Suppressor macrophage treated with lipopolysaccharide for 1 hour (primary cell): ENCODE measurements around the gene SYTL3.
"Not testable (repeated sequence)": the region's sequence is repeated elsewhere in the genome, so short reads cannot be mapped to it uniquely, and the experiment has no call there.

Experiments used
- DNase-seq, 3 donors: peaks; one replicate each; pipeline ENCODE4 v3.0.0-alpha.2; 2020 to 2022

The SYTL3 gene

DNA sequence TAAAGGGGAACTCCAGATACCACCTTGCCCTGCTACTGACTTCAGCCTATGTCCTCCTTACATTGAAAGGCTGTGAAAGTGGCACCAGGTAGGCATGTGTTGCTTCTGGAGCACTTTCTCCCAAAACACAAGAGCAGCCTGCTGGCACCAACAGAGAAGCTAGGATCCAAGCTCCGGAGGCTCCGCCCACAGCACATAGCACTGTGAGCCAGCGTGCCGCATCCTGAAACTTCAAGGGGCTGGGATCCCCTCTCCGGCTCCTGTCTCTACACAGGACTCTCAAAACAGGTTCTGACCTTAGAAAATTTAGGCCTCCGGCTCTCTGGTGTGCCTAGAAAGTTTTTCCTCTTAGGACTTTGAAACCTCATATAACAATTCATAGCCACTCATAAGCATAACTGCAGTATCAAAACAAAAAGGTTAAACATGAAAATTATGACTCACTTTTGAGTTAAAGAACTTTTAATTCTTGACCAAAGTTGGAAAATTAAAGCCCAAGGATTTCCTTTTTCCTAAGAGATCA is 128.2 kb downstream of the SYTL3 start:
- no peak for DNase-seq

DNA sequence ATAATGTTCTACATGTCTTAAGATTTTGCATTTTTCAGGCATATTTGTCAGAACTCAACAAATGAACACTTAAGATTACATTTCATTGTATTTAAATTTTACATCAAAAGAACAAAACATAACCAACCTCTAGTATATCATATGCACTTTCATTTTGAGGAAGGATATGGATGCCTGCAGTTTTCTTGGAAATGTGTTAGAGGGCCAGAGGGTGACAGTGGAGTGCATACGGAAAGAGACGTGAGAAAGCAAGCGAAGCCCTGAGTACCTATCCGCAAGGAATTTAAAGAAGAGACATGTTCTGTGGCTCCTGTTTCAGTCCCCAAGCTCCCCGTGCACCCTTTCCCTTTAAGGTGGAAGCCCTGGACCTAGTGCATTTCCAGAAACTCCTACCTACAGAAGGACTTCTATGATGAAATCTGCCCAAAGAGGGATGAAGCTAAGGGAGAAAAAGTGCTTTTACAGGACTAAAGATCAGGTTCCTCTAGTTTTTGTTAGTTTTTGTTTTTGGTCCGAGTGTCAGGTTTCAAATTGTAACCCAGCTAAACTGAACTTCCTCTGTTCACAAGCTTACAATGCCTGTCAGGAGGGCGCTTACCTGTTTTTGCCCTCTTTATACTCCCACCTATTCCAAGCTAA is 130.5 kb downstream of the SYTL3 start:
- no peak for DNase-seq

DNA sequence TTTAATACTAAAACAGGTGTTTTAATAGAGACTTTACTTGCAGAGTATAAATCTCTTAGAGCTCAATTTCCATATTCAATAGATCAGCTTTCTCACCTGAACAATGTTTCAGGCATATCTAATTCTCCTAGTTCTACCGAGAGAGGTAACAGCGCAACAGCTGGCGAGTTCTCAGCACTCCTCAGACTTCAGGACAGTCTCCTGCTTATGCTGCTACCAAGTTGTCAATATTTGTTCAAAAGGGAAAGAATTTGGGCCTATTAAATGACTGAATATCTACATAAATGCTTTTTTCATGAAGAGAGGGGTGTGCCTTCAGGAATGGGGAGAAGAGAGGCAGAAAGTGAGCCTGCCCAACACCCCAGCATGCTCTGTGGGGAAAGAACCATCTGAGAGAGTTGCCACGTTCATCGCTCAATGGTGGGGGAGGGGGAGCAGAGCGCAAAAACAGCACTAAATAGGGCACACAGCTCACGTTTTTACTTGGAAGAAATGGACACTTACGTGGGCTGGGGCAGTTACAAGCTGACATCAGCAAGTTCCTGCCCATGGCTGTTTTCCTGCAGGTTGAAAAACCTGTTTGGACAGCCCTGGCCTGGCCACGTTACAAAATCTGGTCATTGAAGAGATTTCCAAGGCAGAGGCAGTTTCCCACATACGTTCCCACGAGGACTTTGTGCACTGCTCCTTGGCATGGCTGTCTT is 131.3 kb downstream of the SYTL3 start:
- no peak for DNase-seq

DNA sequence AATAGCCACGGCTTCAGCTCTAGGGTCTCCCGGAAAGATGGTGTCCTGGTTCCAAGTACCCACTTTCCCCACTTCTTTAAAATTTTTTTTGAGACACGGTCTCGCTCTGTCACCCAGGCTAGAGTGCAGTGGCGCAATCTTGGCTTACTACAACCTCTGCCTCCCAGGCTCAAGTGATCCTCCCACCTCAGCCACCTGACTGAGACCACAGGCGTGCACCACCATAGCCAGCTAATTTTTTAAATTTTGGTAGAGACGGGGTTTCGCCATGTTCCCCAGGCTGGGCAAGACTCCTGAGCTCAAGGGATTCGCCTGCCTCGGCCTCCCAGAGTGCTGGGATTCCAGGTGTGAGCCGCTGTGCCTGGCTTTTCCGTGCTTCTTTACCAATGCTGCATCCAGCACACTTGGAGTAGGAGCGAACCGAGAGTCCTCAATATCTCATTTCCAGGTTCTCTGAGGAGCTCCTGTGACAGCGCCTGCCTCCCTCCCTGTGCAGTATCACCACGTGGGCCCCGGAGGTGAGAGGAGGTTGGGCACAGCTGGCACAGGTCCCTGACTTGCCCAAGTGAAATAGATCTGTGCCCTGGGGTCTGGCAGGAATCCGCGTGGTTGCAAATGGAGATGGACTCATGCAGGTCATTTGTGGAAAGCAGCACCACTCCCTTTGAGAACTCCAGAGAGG is 132.0 kb downstream of the SYTL3 start:
- DNase-seq, result no peak

DNA sequence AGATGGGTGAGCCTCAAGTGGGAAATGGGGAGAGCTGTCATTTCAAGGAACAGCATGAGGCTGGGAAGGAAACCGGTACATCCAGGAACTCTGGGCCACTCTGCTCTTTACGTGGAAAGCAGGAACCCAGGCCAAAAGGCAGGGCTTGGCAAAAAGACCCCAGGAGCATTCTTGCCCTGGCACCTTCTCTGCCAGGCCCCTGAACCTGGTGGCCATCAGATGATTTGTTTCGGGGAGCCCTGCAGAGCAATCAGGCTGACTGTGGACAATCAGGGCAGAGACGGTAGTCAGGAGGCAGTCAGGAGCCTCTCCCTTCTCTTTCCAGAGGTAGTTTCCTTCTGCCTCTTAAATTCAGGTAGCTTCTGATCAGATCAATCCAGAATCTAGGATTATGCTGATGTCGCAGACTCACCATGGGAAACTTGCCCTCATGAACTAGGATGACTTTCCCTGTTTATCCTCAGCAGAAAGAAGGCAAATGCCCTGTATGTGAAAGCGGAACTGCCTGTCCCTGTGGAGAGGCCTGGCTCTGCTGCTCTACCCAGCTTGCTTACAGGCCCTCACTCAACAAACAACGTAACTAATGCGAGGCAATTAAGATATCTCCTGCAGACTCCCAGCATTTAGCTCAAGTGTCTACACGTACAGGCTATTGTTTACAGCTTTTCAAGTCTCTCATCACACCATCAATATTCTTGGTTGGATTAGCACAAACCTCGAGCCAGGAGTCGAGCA is 132.7 kb downstream of the SYTL3 start:
- DNase-seq, result no peak

DNA sequence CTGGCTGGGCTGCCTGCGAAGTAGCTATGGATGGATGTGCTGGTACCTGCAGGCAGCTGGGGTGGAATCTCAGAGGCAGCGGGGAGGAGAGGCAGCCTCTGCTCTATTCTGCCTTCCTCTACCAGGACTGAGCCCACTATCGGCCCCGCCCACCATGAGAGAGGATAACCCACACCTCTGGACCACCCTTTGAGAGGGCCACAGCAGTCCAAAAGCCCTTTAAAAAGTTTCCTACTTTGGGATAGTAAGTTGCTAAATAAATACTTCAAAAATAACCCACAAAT is 133.3 kb downstream of the SYTL3 start:
- no peak for DNase-seq

DNA sequence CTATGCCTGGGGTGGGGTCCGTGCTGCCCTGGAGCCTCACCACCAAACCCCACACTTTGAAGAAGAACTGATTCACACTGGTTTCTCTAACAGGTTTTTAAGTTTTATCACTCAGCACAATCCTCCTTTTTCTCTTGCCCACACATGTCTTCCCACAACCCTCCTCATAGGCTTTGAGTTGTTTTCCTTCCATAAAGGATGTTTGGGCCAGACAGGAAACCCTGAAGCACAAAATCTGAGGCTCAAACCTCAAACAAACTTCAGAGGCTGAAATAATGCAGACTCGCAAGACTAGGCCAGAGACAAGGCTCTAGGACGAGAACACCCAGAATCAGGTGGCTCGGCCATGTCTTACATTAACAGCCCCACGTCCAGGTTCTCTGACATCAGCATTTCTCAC is 134.0 kb downstream of the SYTL3 start:
- no peak for DNase-seq

DNA sequence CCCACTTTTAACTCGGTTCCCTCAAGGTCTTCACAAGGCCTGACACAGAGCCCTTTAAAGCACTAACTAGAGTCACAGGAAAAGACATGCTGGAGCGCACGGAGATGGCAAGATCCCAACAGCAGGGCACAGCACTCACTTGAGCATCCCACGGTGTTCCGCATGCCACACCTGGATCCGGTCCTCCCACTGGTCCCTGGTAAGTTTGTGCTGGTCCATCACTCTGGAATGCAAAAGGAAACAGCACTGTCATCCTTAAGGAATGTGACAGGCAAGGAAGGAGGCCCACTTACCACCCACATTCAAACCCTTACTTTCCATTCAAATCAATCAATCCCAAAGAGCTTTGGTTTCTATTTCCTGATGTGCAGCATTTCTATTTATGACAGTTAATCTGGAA is 134.7 kb downstream of the SYTL3 start:
- no peak for DNase-seq

DNA sequence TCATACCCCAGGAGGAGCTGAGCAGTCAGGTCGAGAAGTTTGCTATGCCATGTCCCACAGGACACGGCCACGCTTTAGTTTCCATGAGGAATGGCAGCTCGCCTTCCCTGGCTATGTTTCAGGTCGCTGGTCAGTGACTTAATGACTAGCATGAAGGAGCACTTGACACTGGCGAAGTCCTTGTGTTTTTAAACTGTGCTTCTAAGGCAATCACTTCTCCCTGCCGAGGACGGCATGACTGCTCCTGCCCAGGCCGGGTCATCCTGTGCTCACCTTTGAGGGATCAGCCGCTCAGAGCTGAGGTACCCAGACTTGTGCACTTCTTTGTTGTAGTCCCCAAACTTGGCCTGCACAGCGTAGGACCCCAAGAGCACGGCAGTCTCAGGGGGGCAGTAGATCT is 135.2 kb downstream of the SYTL3 start:
- DNase-seq, result no peak

DNA sequence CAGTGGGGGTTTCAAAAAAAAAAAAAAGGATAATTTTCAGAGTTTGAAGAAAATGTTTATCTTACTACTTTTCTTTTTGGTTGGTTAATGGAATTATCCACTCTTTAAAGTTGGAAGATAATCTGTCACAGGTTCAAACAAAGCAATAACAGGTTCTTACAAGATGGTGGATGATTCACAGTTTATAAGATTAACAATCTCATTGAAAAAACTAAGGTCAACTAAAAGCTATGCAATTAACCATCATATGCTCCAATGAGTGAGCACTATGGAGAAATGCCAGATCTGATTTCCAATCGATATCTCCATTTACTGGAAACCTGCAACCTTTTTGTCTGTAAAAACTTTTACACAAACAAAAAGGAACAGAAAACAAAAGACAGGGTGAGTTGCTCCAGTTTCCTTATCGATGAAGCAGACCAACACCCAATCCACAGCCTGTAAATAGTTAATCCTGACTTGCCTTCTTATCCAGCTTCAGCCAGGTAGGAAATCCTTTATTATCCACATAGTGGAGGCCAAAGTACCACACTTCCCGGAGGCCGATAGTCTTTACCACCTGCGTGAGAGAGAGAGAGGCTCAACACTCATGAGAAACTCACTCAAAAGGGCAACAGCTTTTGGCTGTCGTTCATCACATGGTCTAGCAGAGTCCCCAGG is 136.9 kb downstream of the SYTL3 start:
- DNase-seq, result no peak

DNA sequence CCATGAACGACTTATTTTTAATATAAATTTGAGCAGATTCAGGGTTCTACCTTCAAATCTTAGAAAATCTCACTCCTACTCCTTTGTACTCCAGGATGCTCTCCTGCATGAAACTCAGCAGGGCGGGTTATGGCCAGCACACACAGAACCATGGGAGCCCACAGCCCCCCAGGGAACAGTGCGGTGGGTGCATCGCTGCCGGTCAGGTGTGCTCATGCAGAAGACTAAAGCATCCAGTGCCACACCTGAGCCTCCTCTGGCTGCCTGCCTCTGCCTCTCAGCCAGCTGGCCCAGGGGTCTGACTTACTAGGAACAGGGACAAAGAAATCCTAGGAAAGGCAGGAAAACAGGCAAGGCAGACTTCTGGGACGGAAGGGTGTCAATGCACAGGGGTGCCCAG is 137.5 kb downstream of the SYTL3 start:
- DNase-seq, result no peak

DNA sequence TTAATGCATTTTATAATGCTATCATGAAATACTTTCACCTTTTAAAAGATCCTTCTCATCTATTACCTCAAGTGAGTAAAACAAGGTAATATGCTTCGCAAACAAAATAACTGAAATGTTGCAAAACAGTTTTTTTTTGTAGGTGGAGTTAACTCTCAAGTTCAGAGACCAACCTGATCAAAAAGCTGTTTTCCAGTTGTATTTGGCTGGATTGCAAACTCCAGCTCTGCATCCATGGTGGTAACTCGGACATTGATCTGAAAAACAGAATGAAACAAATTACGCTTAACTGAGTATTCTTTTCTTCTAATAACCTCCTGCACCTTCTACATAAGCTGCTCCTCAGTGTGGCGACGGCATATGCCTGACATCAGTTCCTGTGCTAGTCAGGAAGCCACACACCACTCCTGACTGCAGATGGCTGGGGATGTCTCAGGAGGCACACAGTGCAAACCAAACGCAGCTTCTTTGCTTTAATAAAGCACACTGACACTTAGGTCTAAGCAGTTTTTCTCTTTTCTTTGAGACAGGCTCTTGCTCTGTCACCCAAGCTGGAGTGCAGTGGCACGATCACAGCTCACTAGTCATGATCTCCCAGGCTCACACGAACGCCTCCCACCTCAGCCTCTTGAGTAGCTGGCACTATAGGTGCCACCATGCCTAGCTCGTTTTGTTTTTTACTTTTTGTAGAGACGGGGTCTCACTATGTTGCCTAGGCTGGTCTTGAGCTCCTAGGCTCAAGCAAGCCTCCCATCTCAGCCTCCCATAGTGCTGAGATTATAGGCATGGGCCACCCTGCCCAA is 139.5 kb downstream of the SYTL3 start:
- no peak for DNase-seq

DNA sequence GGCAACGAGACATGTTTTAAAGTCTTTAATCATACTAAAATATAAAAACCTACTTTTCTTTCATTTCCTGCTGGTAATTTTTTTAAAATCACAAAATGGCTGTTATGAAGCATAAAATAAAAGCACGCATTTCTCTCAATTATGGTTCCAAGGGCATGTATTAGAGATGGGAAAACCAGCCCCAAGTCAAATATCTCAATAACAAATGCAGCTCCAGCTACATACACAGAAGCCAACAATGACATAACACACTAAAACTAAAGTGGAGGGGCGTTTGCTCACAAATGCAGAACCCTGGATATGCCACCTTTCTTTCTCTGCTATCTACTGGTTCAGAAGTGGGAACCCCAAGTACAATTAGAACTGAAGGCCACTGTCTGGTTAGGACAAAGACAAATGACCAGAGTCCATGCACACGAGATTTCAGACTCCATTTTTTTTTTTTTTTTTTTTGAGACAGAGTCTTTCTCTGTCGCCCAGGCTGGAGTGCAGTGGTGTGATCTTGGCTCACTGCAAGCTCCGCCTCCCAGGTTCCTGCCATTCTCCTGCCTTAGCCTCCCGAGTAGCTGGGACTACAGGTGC is 141.5 kb downstream of the SYTL3 start:
- no peak for DNase-seq

DNA sequence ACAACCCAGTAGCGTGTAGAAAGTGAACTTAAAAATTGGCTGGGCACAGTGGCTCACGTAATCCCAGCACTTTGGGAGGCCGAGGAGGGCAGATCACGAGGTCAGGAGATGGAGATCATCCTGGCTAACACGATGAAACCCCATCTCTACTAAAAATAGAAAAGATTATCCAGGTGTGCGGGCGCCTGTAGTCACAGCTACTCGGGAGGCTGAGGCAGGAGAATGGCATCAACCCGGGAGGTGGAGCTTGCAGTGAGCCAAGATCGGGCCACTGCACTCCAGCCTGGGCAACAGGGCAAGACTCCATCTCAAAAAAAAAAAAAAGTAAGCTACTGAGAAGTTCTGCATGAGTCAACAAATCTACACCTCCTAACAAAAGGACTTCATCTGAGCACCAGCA is 142.7 kb downstream of the SYTL3 start:
- DNase-seq, result not testable (repeated sequence)

DNA sequence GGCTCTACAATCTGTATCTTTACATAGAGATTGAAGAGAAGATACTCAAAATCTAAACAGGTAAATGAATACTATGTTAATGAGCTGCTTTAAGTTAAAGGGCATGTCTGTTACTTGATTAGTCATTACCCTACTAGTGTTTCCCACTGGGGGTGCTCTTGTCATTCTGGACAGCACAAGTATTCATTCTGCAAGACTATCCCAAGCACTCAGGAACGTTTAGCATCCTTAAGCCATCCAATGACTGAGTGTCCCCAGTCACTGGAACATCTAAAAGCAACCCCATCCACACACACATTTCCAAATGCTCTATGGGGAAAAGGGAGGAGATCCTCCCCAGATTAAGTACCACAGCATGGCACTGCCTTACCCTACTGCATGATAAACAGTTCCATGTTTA is 143.6 kb downstream of the SYTL3 start:
- DNase-seq, result peak; percentile 44 to 60 (median 48)

DNA sequence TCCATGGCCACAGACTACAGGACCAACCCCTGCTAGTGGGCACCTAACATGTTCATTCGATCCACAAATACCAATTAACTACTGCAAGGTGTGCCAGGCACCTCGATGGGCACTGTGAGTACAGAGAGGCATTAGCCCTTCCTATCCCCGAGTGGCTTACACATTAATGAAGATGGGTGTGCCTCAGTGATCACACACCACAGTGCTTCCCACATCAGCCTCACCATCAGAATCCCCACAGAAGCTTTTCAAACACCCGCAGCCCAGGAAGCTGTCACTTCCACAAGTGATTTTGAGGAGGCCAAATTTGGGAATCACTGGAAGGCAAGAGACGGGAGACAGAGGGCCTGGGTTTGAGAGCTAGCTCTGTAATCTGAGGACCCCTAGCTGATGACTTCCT is 145.7 kb downstream of the SYTL3 start:
- no peak for DNase-seq

DNA sequence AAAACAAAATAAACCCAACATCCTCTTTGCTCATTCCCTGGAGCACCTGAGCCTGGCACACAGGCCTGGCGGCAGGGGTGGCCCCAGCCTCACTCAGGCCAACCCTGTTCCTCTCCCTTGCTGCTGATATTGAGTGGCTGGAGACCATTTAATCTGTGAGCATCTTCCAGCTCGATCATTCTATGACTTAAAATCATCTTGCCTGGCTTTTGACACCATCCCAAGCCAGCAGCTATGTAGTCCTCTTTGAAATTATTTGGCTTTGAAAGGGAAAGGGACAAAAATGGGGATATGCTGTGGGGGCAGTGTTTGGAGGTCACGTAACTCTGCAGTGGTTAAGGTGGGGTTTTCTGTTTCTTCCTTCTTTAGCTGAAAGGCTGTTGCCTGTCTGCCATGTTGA is 146.5 kb downstream of the SYTL3 start:
- DNase-seq, result no peak

DNA sequence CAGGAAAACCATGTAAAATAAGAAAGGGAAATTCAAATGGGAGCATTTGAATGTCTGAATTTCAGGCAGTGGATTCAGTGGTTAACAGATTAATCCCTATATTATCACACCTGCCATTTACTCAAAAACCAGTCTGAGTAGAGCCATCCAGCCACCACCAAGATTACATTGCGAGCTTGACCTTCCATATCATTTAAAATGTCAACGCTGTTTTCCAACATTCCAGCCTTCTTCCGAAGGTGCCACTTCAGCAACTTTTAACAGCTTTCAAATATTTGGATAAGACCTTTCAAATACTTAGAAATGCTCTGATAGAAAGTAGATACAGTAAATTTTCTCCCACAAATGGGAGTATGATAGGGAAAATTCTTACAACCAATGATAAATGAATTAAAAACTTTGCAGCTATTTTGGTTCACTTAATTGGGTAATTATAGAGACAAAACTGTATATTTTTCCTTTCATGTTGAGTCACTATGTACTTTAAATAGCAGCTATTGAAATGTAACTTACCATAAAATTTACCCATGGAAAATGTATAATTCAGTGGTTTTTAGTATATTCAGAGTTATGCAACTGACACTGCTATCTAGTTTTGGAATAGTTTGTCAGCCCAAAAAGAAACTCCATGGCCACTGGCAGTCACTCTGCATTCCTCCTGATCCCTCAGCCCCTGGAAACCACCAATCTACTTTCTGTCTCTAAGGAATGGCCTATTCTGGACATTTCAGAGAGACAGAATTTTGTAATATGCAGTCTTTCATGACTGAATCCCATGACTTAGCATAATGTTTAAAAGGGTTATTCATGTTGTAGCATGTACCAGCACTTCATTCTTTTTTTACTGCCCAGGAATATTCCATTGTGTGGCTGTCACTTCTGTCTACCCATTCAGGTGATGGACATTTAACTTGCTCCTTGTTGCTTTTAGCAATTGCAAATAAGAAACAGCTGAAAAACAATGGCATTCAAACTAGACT is 147.8 kb downstream of the SYTL3 start:
- peak; percentile 23 to 56 (median 32) for DNase-seq

DNA sequence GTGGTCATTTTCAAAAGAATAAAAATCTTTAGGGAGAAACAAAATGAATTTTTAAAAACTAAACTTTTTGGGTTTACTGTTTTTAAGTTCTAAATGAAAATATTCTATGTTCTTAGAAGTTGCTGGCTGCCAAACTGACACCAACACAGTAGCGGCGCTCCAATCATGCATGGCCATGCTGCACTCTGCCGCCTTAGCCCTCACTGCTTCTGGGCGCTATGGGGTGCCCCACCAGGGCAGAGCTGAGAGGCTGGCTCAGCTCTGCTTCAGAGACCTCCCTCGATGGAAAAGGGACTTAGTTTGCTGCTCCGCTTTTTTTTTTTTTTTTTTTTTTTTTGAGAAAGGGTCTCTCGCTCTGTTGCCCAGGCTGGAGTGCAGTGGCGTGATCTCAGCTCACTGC is 148.5 kb downstream of the SYTL3 start:
- DNase-seq, result no peak

DNA sequence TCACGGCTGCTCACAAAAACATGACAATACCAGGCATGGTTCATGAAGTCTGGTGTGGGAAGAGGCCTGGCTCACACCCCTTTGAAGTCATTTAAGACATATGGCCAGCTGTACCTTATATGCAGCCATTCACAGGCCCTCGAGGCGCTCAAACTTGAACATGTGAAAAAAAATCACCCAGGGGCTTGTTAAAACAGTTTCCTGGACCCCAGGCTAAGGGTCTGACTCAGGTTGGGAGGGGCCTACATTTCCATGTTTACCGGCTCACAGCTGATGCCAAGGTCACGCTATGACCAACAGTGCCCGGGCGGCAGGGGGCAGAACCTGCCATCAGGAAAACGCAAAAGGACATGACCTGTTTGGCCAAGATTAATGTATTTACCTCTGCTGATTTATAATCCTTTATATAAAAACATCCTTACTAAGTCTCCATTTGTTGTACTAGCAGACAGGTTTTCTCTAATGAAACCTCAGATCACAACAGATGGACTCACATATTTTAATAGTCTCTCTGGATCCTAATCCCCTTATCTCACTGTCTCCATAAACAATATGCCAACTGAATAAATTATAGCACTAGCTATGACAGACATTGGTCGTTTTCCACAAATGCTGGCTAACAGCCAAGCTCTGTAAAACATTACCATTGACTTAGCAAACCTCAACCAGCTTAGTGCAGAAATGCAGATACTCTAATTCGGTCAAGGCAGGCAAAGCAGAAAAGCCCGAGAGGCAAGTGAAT is 149.4 kb downstream of the SYTL3 start:
- no peak for DNase-seq
